Upper lobe of left lung (tissue), 6 donors: Measurements from ENCODE around the gene NEURL4. TPM values are rescaled to one million over a fixed set of nuclear protein-coding genes. Genes with fewer than 3 reads are reported as not detected.

ENCODE experiments used
- ATAC-seq, 2 donors: fragments of 200-7000 bp; cut with Tn5 transposase; one replicate each; pipeline ENCODE4 v1.9.1; 2022; ENCODE audit warnings: mild to moderate bottlenecking in 2 of 2, moderate library complexity in 2 of 2; ENCODE audit not compliant: low FRiP score in 2 of 2
- DNase-seq, 2 donors: peaks; one replicate each; pipeline ENCODE4 v3.0.0-alpha.2; 2019 to 2020
- H3K27ac ChIP-seq, 4 donors: fragments of 200-600 bp; sonication (generic); one replicate each; pipeline ENCODE4 v1.5.1; 2016 to 2019
- H3K27me3 ChIP-seq, 4 donors: fragments of 200-600 bp; sonication (generic); one replicate each; pipeline ENCODE4 v1.5.1; 2017 to 2019
- H3K36me3 ChIP-seq, 4 donors: fragments of 200-600 bp; sonication (generic); one replicate each; pipeline ENCODE4 v1.5.1; 2016 to 2019
- H3K4me1 ChIP-seq, 4 donors: fragments of 200-600 bp; sonication (generic); one replicate each; pipeline ENCODE4 v1.5.1; 2018 to 2019
- H3K4me3 ChIP-seq, 4 donors: fragments of 200-600 bp; sonication (generic); one replicate each; pipeline ENCODE4 v1.5.1; 2017 to 2019; ENCODE audit warnings: mild to moderate bottlenecking in 2 of 4, moderate library complexity in 1 of 4
- H3K9me3 ChIP-seq, 4 donors: fragments of 200-600 bp; sonication (generic); one replicate each; pipeline ENCODE4 v1.5.1; 2018 to 2019
- EP300 ChIP-seq, 4 donors: sonication (generic); formaldehyde crosslinking; IDR thresholded peaks; one replicate each; pipeline ENCODE4 v1.5.1; 2017; ENCODE audit warnings: antibody characterized with exemption in 4 of 4, control low read depth in 2 of 4
- POLR2A ChIP-seq, 4 donors: fragments of 450-650 bp; IDR thresholded peaks; one replicate each; pipeline ENCODE4 v1.5.1; 2016 to 2017; ENCODE audit warnings: antibody characterized with exemption in 4 of 4, mild to moderate bottlenecking in 2 of 4
- POLR2AphosphoS5 ChIP-seq, 2 donors: sonication (generic); formaldehyde crosslinking; IDR thresholded peaks; one replicate each; pipeline ENCODE4 v1.5.1; 2017; ENCODE audit warnings: antibody characterized with exemption in 2 of 2
- WGBS, 2 donors: methylation state at CpG; one replicate each; pipeline ENCODE4 v1.1.5; 2017 to 2018; 5-methylcytosine and 5-hydroxymethylcytosine counted together
- total RNA-seq, 6 donors: library from RNA; depleted of rRNA in 4 of 6; stranded (reverse); fragments of >200 nt in 4 of 6; gene quantifications; one replicate each; pipeline versions ENCODE4 v1.1.0 to v1.2.1, GENCODE V29; 2016 to 2021
- TF ChIP-seq, protein P1 (sequence below), 6 experiments: fragments of 450-650 bp in 4 of 6; fragments of 200-600 bp in 2 of 6; sonication (generic) in 2 of 6; IDR thresholded peaks; one replicate each; pipeline ENCODE4 v1.5.1; 2016 to 2019; ENCODE audit warnings: antibody characterized with exemption in 6 of 6
- donor health status: DM: no; HTN: no; CAD: no; lungs with moderate emphysema.
- donor health status: DM: no; HTN: yes; CAD: no; lungs with severe emphysema.

Gene NEURL4
- total RNA-seq, 6 donors from 2014 or later, result 14.2 to 77.5 (median 37.5) TPM

DNA sequence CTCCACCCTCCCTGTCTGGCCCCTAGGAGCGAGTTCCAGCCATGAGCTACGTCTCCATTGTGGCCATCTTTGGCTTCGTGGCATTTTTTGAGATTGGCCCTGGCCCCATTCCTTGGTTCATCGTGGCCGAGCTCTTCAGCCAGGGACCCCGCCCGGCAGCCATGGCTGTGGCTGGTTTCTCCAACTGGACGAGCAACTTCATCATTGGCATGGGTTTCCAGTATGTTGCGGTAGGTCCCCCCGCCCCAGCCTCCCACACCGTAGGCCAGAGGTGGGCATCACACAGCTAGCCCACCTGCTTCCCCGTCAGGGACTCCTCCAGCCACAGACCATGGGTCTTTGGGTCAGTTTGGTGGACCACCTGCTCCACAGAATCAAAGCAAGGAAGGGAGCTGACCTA, 43.5 kb downstream of the NEURL4 start:
- Histone ChIP-seq H3K27me3 (peaks cover 0 to 12% (median 4%) of the 10 kb centered on the region in 4 donors), H3K4me1 (peaks cover 19 to 24% (median 21%) of the 10 kb centered on the region in 4 donors), H3K27ac (no peak overlapping the region), H3K9me3 (no peaks in the 10 kb centered on the region), H3K36me3 (no peaks in the 10 kb centered on the region), H3K4me3 (no peak overlapping the region)
- DNase-seq (peak in 1 of 2 donors; percentile 61), ATAC-seq (no peak)
- WGBS, 2 donors, result 95 to 98% methylated on average over 8 to 12 of the region's 12 CpGs
- TF ChIP-seq EP300 (IDR thresholded peaks at IDR 0.05) (no peak), POLR2AphosphoS5 (IDR thresholded peaks at IDR 0.05) (no peak), POLR2A (IDR thresholded peaks at IDR 0.05) (no peak)
- TF ChIP-seq, protein P1, sequence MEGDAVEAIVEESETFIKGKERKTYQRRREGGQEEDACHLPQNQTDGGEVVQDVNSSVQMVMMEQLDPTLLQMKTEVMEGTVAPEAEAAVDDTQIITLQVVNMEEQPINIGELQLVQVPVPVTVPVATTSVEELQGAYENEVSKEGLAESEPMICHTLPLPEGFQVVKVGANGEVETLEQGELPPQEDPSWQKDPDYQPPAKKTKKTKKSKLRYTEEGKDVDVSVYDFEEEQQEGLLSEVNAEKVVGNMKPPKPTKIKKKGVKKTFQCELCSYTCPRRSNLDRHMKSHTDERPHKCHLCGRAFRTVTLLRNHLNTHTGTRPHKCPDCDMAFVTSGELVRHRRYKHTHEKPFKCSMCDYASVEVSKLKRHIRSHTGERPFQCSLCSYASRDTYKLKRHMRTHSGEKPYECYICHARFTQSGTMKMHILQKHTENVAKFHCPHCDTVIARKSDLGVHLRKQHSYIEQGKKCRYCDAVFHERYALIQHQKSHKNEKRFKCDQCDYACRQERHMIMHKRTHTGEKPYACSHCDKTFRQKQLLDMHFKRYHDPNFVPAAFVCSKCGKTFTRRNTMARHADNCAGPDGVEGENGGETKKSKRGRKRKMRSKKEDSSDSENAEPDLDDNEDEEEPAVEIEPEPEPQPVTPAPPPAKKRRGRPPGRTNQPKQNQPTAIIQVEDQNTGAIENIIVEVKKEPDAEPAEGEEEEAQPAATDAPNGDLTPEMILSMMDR (IDR thresholded peaks at IDR 0.05), result no peak

DNA sequence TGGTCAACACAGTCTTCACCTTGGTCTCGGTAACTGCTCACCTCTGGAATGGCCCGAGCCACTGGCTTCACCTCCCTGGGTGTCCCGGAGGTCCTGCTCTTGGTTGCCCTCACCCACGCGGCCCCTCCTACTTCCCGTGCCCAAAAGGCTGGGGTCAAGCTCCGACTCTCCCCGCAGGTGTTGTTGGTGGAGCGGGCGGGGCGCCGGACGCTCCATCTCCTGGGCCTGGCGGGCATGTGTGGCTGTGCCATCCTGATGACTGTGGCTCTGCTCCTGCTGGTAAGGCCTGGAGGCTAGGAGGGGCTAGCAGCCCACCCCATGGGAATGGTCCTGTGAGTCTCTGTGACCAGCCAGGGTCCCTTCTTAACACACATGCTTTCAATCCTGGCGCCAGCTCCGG, 44.2 kb downstream of the NEURL4 start:
- H3K27me3 ChIP-seq, result peaks cover 0 to 12% (median 4%) of the 10 kb centered on the region in 4 donors
- no peaks in the 10 kb centered on the region for H3K36me3 ChIP-seq
- H3K4me3 ChIP-seq, result no peak overlapping the region
- no peak overlapping the region for H3K27ac ChIP-seq
- peak in 1 of 2 donors; percentile 75 for DNase-seq
- WGBS, 2 donors, result 94 to 96% methylated on average over 14 to 16 of the region's 16 CpGs
- H3K4me1 ChIP-seq, result peaks cover 23 to 29% (median 24%) of the 10 kb centered on the region in 4 donors
- H3K9me3 ChIP-seq, result no peaks in the 10 kb centered on the region
- TF ChIP-seq EP300 (IDR thresholded peaks at IDR 0.05) (no peak), POLR2AphosphoS5 (IDR thresholded peaks at IDR 0.05) (no peak), POLR2A (IDR thresholded peaks at IDR 0.05) (no peak)
- TF ChIP-seq, protein P1 (IDR thresholded peaks at IDR 0.05), result no peak
- ATAC-seq, result no peak

DNA sequence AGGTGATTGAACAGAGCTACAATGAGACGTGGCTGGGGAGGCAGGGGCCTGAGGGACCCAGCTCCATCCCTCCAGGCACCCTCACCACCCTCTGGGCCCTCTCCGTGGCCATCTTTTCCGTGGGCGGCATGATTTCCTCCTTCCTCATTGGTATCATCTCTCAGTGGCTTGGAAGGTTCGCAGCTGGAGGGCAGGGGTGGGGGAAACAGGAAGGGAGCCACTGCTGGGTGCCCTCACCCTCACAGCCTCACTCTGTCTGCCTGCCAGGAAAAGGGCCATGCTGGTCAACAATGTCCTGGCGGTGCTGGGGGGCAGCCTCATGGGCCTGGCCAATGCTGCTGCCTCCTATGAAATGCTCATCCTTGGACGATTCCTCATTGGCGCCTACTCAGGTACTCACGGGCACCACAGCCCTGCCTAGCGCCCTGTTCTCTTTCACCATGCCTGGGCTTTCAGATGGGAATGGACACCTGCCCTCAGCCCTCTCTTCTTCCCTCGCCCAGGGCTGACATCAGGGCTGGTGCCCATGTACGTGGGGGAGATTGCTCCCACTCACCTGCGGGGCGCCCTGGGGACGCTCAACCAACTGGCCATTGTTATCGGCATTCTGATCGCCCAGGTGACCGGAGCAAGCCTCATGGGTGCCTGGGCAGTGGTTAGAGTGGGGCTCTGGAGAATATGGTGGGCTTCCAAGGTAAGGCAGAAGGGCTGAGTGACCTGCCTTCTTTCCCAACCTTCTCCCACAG, 45.5 kb downstream of the NEURL4 start:
- H3K36me3 ChIP-seq, result no peaks in the 10 kb centered on the region
- H3K4me3 ChIP-seq, result no peak overlapping the region
- ATAC-seq (no peak), DNase-seq (no peak)
- no peaks in the 10 kb centered on the region for H3K9me3 ChIP-seq
- WGBS, 2 donors, result 84 to 90% methylated on average over 14 to 18 of the region's 18 CpGs
- H3K27ac ChIP-seq, result no peak overlapping the region
- peaks cover 0 to 12% (median 4%) of the 10 kb centered on the region in 4 donors for H3K27me3 ChIP-seq
- no peak for TF ChIP-seq POLR2AphosphoS5 (IDR thresholded peaks at IDR 0.05)
- TF ChIP-seq, protein P1 (IDR thresholded peaks at IDR 0.05), result no peak
- no peak for TF ChIP-seq EP300 (IDR thresholded peaks at IDR 0.05)
- TF ChIP-seq POLR2A (IDR thresholded peaks at IDR 0.05), result no peak
- peaks cover 23 to 29% (median 24%) of the 10 kb centered on the region in 4 donors for H3K4me1 ChIP-seq

DNA sequence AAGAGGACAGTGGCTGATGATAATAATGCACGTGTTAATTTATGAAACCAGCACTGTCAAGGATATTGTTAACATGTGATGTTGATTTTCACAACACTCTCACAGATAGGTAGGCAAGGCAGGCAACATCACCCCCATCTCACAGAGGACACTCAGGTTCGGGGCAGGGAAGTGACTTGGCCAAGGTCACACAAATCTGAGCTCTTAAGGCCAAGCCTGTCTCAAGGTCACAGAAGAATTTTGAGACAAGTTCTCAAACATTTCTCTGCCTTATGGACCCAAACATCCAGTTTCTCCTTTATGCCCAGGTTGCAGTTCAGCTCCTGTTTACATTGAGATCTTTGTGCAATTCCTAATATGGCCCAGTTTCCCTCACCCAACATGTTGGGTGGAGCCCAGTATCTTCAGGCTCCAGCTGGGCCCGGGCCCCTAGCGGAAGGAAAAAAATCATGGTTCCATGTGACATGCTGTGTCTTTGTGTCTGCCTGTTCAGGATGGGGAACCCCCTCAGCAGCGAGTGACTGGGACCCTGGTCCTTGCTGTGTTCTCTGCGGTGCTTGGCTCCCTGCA, 46.3 kb downstream of the NEURL4 start:
- TF ChIP-seq, protein P1 (IDR thresholded peaks at IDR 0.05), result no peak
- TF ChIP-seq POLR2AphosphoS5 (IDR thresholded peaks at IDR 0.05) (no peak), POLR2A (IDR thresholded peaks at IDR 0.05) (no peak), EP300 (IDR thresholded peaks at IDR 0.05) (no peak)
- peak overlapping the region in 1 of 4 donors; percentile 69 for H3K27ac ChIP-seq
- peaks cover 23 to 29% (median 24%) of the 10 kb centered on the region in 4 donors for H3K4me1 ChIP-seq
- H3K27me3 ChIP-seq, result peaks cover 0 to 12% (median 4%) of the 10 kb centered on the region in 4 donors
- H3K9me3 ChIP-seq, result no peaks in the 10 kb centered on the region
- ATAC-seq, result no peak
- no peak for DNase-seq
- peak overlapping the region in 3 of 4 donors; percentile 43 to 56 (median 45) for H3K4me3 ChIP-seq
- no peaks in the 10 kb centered on the region for H3K36me3 ChIP-seq
- 51 to 52% methylated on average over 4 to 6 of the region's 6 CpGs for WGBS, 2 donors
